GM18909 (cell line): ENCODE results near the gene TBKBP1.

Source experiments
- ATAC-seq: cut with Tn5 transposase; IDR thresholded peaks from one replicate; pipeline ENCODE4 v1.9.1; 2021; ENCODE audit warnings: mild to moderate bottlenecking; ENCODE audit not compliant: unreplicated experiment, poor library complexity

The TBKBP1 gene

DNA sequence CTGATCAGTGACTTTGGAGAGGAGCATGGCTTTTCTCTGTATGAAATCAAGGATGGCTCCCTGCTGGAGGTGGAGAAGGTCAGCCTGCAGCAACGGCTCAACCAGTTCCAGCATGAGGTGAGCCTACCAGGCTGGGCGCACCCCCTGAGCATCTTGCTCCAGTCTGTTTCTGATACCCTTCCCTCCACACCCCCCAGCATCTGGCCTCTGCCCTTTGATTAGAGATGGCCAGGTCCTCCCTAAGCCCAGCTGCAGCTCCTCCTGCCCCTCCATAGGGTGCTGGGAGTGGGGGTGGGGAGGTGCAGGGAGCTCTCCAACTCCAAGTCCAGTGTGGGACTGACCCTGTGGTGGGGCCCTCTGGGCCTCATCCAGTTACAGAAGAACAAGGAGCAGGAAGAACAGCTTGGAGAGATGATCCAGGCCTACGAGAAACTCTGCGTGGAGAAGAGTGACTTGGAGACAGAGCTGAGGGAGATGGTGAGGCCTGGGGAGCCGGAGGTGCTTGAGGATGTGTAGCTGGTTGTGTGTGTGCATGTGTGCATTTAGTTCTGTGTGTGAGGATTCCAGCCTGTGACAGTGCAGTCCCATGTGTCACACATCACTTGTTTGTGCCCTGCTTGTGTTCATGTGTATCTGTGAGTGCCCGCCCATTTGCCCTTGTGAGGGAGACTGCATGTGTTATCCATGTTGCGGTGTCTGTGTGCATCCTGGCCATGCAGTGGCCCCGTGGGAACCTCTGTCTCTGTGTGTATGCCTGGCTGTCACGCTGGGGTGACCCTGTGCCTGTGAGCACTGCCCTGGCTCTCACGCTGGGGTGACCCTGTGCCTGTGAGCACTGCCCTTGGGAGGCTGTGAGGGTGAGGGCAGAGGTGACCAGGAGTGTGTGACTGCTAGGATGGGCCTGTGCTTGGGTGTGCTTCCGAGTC, 3.0 kb downstream of the TBKBP1 start:
- ATAC-seq: no peak

DNA sequence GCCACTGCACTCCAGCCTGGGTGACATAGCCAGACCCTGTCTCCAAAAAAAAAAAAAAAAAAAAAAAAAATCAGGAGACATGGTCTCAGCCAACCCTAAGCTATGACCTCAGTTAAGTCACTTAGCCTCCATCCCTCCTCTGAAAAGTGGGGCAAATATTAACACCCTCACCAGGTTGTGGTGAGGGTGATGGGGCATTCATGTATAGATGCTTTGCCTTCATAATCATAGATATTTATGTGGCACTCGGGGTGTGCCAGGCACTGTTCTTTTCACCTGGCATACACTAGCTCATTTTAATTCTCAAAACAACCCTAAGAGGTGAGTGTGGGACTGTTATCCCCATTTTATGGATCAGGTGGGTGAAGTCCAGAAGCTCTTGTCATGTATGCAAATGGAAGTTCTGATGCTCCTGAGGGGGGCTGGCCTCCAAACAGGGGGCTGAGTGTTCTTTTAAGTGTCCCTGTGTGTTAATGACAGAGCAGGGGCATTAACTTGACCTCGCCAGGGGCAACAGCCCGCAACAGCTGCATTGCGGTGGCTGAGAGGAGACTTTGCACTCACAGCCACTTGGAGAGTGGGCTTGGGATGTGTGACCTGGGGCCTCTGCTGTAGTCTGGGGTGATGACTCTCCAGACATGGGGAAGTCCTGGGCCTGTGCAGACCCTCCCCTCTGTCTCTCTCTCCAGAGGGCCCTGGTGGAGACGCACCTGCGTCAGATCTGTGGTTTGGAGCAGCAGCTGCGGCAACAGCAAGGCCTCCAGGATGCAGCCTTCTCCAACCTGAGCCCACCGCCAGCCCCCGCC, 4.1 kb downstream of the TBKBP1 start:
- ATAC-seq: no peak

GRCh38 chr17:47698749-47699535, 5.0 kb downstream of the TBKBP1 start:
- no peak for ATAC-seq

- ATAC-seq: no peak
Measured at GRCh38 chr17:47699536-47699840, 5.5 kb downstream of the TBKBP1 start.

- no peak for ATAC-seq
Measured at GRCh38 chr17:47700471-47701449, 6.8 kb downstream of the TBKBP1 start.

- no peak for ATAC-seq
Measured at GRCh38 chr17:47701608-47702007, 7.6 kb downstream of the TBKBP1 start.

- ATAC-seq: no peak
Measured at GRCh38 chr17:47702391-47702995, 8.5 kb downstream of the TBKBP1 start.

GRCh38 chr17:47703191-47703591, 9.2 kb downstream of the TBKBP1 start:
- no peak for ATAC-seq

GRCh38 chr17:47703671-47704070, 9.7 kb downstream of the TBKBP1 start:
- no peak for ATAC-seq

DNA sequence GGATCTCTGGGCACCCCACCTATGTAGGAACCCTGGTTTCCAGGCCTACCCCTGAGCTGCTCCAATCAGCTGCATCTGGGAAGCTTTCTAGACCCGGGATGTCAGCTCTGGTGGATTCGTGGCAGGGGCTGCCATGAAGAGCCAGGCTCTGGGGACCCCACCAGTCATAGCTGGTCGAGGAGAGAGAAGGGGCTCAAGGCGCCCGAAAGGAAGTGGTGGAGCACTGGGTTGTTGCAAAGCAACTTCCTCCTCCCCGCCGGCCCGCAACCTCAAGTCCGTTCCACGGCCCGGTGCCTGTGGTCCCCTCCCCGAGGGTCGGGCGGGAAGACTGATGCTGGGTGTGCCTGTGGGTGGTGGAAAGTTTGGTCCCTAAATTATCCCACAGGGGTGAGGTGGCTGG, 10.2 kb downstream of the TBKBP1 start:
- ATAC-seq: no peak

- no peak for ATAC-seq
Measured at GRCh38 chr17:47704736-47705135, 10.8 kb downstream of the TBKBP1 start.

DNA sequence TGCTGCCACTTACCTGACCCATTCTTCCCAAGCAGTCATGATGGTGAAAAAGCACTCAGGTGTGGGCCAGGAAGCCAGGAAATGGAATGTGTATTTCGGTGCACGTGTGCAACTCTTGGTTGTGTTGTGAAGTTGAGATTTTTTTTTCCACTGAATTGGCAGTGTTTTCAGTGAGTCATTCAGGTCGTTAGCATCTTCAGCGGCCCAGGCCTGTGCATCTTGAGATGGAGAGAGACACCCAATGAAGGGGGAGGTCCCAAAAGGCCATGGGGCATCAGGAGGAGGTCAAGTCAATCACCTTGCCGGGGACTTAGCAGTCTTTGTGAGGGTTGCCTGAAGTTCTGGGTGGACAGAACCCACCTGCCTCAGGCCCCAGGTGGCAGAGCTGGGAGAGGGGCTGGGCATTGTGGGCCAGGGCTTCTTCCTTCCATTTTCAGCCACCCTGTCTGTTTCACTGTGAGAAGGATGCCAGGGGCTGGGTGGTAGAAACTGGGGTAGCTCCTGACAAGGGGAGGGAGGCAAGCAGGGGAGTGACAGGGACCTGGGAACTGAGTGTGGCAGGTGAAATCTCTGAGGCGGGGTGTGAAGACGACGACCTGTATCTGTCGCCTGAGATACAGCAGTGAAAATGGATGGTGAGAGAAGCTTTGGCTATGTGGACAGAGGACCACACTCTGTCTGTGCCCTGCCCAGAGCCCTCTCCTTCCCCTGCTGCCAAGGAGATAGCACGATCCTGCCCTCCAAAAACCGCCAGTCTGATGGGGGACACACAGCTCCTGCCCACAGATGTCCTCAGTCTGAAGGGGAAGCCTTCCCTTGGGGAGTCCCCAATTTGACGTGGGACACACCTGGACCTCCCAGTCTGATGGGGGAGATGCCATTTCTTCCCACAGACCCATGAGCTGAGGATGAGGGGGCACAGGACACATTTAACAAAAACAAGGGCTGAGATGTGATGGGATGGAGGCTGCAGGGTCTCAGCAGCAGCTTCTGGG, 11.9 kb downstream of the TBKBP1 start:
- ATAC-seq: no peak

DNA sequence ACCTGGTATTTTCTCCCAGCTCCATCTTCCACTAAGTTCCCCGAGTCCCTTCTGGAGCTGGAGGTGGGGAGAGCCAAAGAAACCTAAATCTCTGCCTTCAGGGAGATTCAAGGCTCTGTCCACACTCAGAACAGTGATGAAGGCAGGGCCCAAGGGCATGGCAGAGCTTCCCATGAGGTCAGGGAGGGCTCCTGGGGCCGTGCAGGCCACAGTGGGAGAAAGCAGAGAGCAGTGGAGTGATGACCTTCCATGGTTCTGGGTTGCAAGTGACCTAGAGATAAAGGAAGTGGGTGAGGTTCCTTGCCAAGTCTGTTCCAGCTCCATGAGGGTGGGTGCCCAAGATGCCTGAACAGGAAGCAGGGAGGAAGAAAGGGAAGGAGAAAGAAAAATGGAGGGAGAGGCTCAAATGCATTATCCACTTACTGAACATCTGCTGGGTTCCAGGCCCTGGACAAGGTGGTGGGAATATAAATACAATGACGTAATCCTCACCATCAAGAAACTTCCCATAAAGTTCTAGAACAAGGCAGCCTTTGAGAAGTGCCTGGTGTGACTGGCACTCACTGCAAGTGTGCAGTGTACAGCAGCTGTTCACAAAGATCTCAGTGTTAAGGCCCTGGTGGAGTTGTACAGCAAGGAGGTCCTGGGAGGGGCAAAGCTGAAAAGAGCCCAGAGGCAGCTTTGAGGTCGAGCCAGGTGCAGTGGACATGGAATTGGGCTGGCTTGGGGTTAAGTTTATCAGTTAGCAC, 13.3 kb downstream of the TBKBP1 start:
- ATAC-seq: no peak

DNA sequence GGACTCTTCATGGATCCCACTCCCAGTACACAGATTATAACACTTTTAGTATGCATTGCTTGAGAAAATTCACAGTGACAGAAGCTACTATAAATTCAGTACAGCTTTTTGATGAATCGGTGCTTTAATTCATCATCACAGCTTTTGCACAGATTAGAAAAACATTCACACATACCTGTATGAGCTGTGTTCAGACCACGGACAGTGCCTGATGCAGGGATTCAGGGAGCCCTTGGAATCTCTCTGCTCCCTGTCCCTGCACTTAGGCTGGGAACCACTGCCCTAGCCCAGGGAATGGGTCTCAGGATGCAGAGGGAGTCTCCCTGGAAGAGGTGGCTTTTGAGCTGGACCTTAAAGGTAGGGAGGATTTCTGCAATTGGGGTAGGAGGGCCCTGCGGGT, 13.9 kb downstream of the TBKBP1 start:
- no peak for ATAC-seq

DNA sequence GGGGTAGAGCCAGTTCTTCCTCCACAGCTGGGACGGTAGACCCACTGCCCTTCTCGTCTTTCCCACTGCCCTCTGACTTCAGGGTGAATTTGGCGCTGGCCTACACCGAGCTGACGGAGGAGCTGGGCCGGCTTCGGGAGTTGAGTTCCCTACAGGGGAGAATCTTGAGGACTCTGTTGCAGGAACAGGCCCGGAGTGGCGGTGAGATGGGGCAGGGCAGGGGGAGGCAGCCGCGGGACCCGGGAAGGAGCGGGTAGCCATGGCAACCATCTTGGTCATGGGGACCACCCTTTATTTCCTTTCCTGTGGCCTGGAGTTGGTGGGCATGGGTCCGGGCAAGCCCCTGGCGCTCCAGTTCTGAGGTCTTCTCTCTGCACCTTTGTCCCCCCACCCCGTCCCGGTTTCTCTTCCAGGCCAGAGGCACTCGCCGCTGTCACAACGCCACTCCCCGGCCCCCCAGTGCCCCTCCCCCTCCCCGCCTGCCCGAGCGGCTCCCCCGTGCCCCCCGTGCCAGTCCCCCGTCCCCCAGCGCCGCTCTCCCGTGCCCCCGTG, 14.4 kb downstream of the TBKBP1 start:
- ATAC-seq: no peak

DNA sequence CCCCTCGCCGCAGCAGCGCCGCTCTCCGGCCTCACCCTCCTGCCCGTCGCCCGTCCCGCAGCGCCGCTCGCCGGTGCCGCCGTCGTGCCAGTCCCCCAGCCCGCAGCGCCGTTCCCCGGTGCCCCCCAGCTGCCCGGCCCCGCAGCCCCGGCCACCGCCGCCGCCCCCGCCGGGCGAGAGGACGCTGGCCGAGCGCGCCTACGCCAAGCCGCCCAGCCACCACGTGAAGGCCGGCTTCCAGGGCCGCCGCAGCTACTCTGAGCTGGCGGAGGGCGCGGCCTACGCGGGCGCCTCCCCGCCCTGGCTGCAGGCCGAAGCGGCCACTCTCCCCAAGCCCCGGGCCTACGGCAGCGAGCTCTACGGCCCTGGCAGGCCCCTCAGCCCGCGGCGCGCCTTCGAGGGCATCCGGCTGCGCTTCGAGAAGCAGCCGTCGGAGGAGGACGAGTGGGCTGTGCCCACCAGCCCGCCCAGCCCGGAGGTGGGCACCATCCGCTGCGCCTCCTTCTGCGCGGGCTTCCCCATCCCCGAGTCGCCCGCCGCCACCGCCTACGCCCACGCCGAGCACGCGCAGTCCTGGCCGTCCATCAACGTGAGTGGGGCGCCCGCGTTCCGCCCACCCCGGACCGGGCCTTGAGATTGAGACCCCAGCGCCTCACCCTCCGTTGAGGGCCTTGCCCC, 15.0 kb downstream of the TBKBP1 start:
- ATAC-seq: no peak

DNA sequence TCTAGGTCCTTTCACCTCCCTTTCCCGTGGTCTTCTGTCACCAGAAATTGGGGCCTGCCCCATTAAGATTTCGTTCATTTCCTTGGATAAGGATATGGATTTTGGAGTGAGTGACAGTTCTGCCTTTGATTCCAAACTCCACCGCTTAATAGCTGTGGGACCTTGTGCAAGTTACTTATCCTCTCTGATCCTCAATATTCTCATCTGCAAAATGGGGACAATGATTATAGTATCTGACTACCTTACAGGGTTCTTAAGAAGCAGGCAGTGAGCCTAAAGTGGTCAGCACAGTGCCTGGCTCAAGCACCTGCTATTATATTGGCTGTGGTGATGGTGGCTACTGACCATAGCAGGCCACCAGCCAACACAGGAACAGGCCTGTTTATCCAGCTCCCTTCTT, 15.6 kb downstream of the TBKBP1 start:
- no peak for ATAC-seq
